PC-3 (cell line): ENCODE results near the gene DGKD. TPM values are rescaled to one million over a fixed set of nuclear protein-coding genes. Genes with fewer than 3 reads are reported as not detected.

Source experiments
- ATAC-seq: fragments of 200-7000 bp; cut with Tn5 transposase; 2 replicates; pipeline ENCODE4 v1.9.1; 2020; ENCODE audit warnings: mild to moderate bottlenecking, moderate library complexity
- BruUV-seq: library from RNA; stranded (reverse); fragments of 400-500 nt; replicated peaks from 2 replicates; lab custom pipeline; 2021; lab: Mats Ljungman, UMichigan
- CTCF ChIA-PET: fragments of 300-600 bp; sonication (Branson Sonifier 250); formaldehyde crosslinking; loops from one replicate; lab custom pipeline; 2022; ENCODE audit warnings: antibody characterized with exemption; lab: Charles Lee
- POLR2A ChIA-PET: fragments of 300-600 bp; sonication (Branson Sonifier 250); formaldehyde crosslinking; loops from one replicate; lab custom pipeline; 2022; ENCODE audit warnings: antibody characterized with exemption; ENCODE audit not compliant: unreplicated experiment; lab: Charles Lee
- DNase-seq: peaks from one replicate; pipeline ENCODE4 v3.0.0-alpha.2; 2015
- H2AFZ ChIP-seq: fragments of 300-600 bp; sonication (generic); 2 replicates; pipeline ENCODE4 v1.6.0; 2016; ENCODE audit warnings: antibody characterized with exemption, low read length
- H3F3A ChIP-seq: fragments of 300-600 bp; sonication (generic); one replicate; pipeline ENCODE4 v1.6.0; 2017; ENCODE audit warnings: antibody characterized with exemption, low read length, control low read depth, mild to moderate bottlenecking; ENCODE audit not compliant: unreplicated experiment
- H3K27ac ChIP-seq: fragments of 300-600 bp; sonication (generic); 2 replicates; pipeline ENCODE4 v1.5.1; 2016; ENCODE audit warnings: mild to moderate bottlenecking, low read length
- H3K27me3 ChIP-seq: fragments of 300-600 bp; sonication (generic); 2 replicates; pipeline ENCODE4 v1.6.1; 2016; ENCODE audit warnings: low read length, mixed read lengths
- H3K36me3 ChIP-seq: fragments of 300-600 bp; sonication (generic); 2 replicates; pipeline ENCODE4 v1.6.1; 2016; ENCODE audit warnings: low read depth, mixed run types, low read length, mixed read lengths
- H3K4me1 ChIP-seq: fragments of 300-600 bp; sonication (generic); 2 replicates; pipeline ENCODE4 v1.5.1; 2016; ENCODE audit warnings: low read length; ENCODE audit not compliant: insufficient read depth
- H3K4me2 ChIP-seq: fragments of 300-600 bp; sonication (generic); 2 replicates; pipeline ENCODE4 v1.6.0; 2016; ENCODE audit warnings: low read length
- H3K4me3 ChIP-seq: fragments of 300-600 bp; sonication (generic); 2 replicates; pipeline ENCODE4 v1.5.1; 2016; ENCODE audit warnings: mild to moderate bottlenecking, low read length, mixed read lengths
- H3K79me2 ChIP-seq: fragments of 300-600 bp; sonication (generic); 2 replicates; pipeline ENCODE4 v1.6.1; 2017; ENCODE audit warnings: low read length, mixed read lengths
- H3K9ac ChIP-seq: fragments of 300-600 bp; sonication (generic); 2 replicates; pipeline ENCODE4 v1.6.0; 2016; ENCODE audit warnings: mild to moderate bottlenecking, low read length
- H3K9me2 ChIP-seq: fragments of 300-600 bp; sonication (generic); replicated peaks from 2 replicates; pipeline ENCODE4 v1.6.1; 2016; ENCODE audit warnings: mixed run types, low read length, mixed read lengths
- H3K9me3 ChIP-seq: fragments of 300-600 bp; sonication (generic); 2 replicates; pipeline ENCODE4 v1.6.1; 2016; ENCODE audit warnings: low read length, mixed read lengths
- H4K20me1 ChIP-seq: fragments of 300-600 bp; sonication (generic); 2 replicates; pipeline ENCODE4 v1.6.1; 2016; ENCODE audit warnings: low read length, mixed read lengths
- CTCF ChIP-seq: fragments of 300-600 bp; sonication (generic); conservative IDR thresholded peaks from 2 replicates; pipeline ENCODE4 v1.5.1; 2017; ENCODE audit warnings: antibody characterized with exemption, low read depth, mild to moderate bottlenecking, low read length
- EZH2 ChIP-seq: fragments of 300-600 bp; sonication (generic); IDR thresholded peaks from one replicate; pipeline ENCODE4 v1.6.1; 2017; ENCODE audit warnings: antibody characterized with exemption, mild to moderate bottlenecking, low read length; ENCODE audit not compliant: unreplicated experiment
- EZH2phosphoT487 ChIP-seq: fragments of 300-600 bp; sonication (generic); IDR thresholded peaks from 2 replicates; pipeline ENCODE4 v1.6.1; 2018; ENCODE audit warnings: mild to moderate bottlenecking, antibody characterized with exemption, low read length, borderline replicate concordance
- intact Hi-C: fragments of 100-400 bp; cut with micrococcal nuclease; formaldehyde crosslinking; loops from 2 replicates; pipeline ENCODE4 v1.9.0; 2023
- total RNA-seq: library from RNA; depleted of rRNA; stranded (reverse); fragments of >200 nt; gene quantifications from 2 replicates; pipeline ENCODE4 v1.2.3, GENCODE V29; 2014

Gene DGKD
- total RNA-seq, 1 experiment from 2014 or later, result 23.3 TPM

GRCh38 chr2:233449081-233449901 is 95.0 kb downstream of the DGKD start:
- H3K36me3 ChIP-seq, result peaks cover 75% of the 10 kb centered on the region
- no TSS peak for BruUV-seq
- POLR2A ChIA-PET, result interaction anchor here (1.0 to 1.1 kb wide), 2 partner anchors 103 to 383 kb away, joined by 3 to 9 read pairs; no protein-coding TSS in a partner anchor
- H4K20me1 ChIP-seq, result no peaks in the 10 kb centered on the region
- H3K4me2 ChIP-seq, result no peak overlapping the region
- H3K9me2 ChIP-seq, result no peaks in the 10 kb centered on the region
- no peaks in the 10 kb centered on the region for H3F3A ChIP-seq
- ATAC-seq (peak; percentile 83), DNase-seq (peak; percentile 53)
- H2AFZ ChIP-seq, result no peak overlapping the region
- H3K27ac ChIP-seq, result no peak overlapping the region
- H3K27me3 ChIP-seq, result no peaks in the 10 kb centered on the region
- H3K9ac ChIP-seq, result no peak overlapping the region
- no peak for TF ChIP-seq EZH2
- TF ChIP-seq CTCF, result peak; percentile 68
- TF ChIP-seq EZH2phosphoT487, result no peak
- no peaks in the 10 kb centered on the region for H3K79me2 ChIP-seq
- H3K4me1 ChIP-seq, result 0 out of 2 replicates have a peak, but pooled peaks cover 3% of the 10 kb centered on the region
- CTCF ChIA-PET, result interaction anchor here (0.6 to 1.2 kb wide), 3 partner anchors 38 to 383 kb away, joined by 3 to 12 read pairs (median 4); no protein-coding TSS in a partner anchor
- no peak overlapping the region for H3K4me3 ChIP-seq
- intact Hi-C loops, result loop anchor here (1.0 to 10.0 kb wide), 4 partner anchors 32 to 262 kb away; partner anchors contain the start of gene ATG16L1
- no peaks in the 10 kb centered on the region for H3K9me3 ChIP-seq

- intact Hi-C loops, result loop anchor here (1.0 to 10.0 kb wide), 4 partner anchors 31 to 261 kb away; partner anchors contain the start of gene ATG16L1
- ChIA-PET POLR2A (no interaction called here), CTCF (no interaction called here)
- no peak overlapping the region for H3K4me2 ChIP-seq
- H4K20me1 ChIP-seq, result no peaks in the 10 kb centered on the region
- no peak overlapping the region for H3K4me3 ChIP-seq
- DNase-seq, result no peak
- no peak overlapping the region for H3K27ac ChIP-seq
- ATAC-seq, result no peak
- H2AFZ ChIP-seq, result no peak overlapping the region
- no peaks in the 10 kb centered on the region for H3K27me3 ChIP-seq
- no TSS peak for BruUV-seq
- H3F3A ChIP-seq, result no peaks in the 10 kb centered on the region
- no peaks in the 10 kb centered on the region for H3K79me2 ChIP-seq
- peaks cover 79% of the 10 kb centered on the region for H3K36me3 ChIP-seq
- 0 out of 2 replicates have a peak, but pooled peaks cover 3% of the 10 kb centered on the region for H3K4me1 ChIP-seq
- H3K9me2 ChIP-seq, result no peaks in the 10 kb centered on the region
- H3K9me3 ChIP-seq, result no peaks in the 10 kb centered on the region
- TF ChIP-seq CTCF, result no peak
- TF ChIP-seq EZH2phosphoT487, result no peak
- no peak for TF ChIP-seq EZH2
- no peak overlapping the region for H3K9ac ChIP-seq
Measured at GRCh38 chr2:233449921-233450863, 95.9 kb downstream of the DGKD start.
